D721Med (cell line): ENCODE measurements around the gene CTDP1.

Experiments
- DNase-seq: peaks from one replicate; pipeline ENCODE4 v3.0.0; 2011; ENCODE audit warnings: low spot score; ENCODE audit not compliant: insufficient read length
- FAIRE-seq: peaks from 2 replicates; lab custom pipeline; 2011; peaks lifted over from hg19 to GRCh38; lab: Jason Lieb, UNC
- CTCF ChIP-seq: IDR thresholded peaks from 2 replicates; pipeline ENCODE4 v1.5.1; 2012; ENCODE audit warnings: mild to moderate bottlenecking, control low read depth; ENCODE audit not compliant: insufficient read depth; ENCODE audit errors: missing control alignments

Gene CTDP1

GRCh38 chr18:79683626-79684282 is 4.2 kb downstream of the CTDP1 start:
- FAIRE-seq (no peak), DNase-seq (no peak)
- no peak for TF ChIP-seq CTCF

GRCh38 chr18:79684283-79684631 is 4.7 kb downstream of the CTDP1 start:
- FAIRE-seq = no peak
- no peak for TF ChIP-seq CTCF
- no peak for DNase-seq

- peak; percentile 94 for FAIRE-seq
- TF ChIP-seq CTCF = no peak
- DNase-seq = no peak
Observed at GRCh38 chr18:79684787-79685186, 5.2 kb downstream of the CTDP1 start.

GRCh38 chr18:79685281-79685680 is 5.7 kb downstream of the CTDP1 start:
- DNase-seq (no peak), FAIRE-seq (peak; percentile 44)
- no peak for TF ChIP-seq CTCF

- no peak for TF ChIP-seq CTCF
- peak; percentile 94 for FAIRE-seq
Observed at GRCh38 chr18:79685971-79686370, 6.4 kb downstream of the CTDP1 start.

GRCh38 chr18:79687806-79688205 is 8.2 kb downstream of the CTDP1 start:
- no peak for TF ChIP-seq CTCF
- no peak for FAIRE-seq
- DNase-seq = no peak

More at GRCh38 chr18:79685971-79686370, 6.4 kb downstream of the CTDP1 start:
- DNase-seq = no peak

- peak; percentile 78 for FAIRE-seq
Observed at GRCh38 chr18:79690071-79690470, 10.5 kb downstream of the CTDP1 start.

More at GRCh38 chr18:79690071-79690470, 10.5 kb downstream of the CTDP1 start:
- TF ChIP-seq CTCF = no peak
- no peak for DNase-seq
